Psoas muscle (tissue), 8 donors: ENCODE data around the gene ODAD4. TPM values are rescaled to one million over a fixed set of nuclear protein-coding genes. Genes with fewer than 3 reads are reported as not detected.

ENCODE experiments used
- ATAC-seq, 4 donors: fragments of 200-7000 bp; cut with Tn5 transposase; one replicate each; pipeline ENCODE4 v1.9.1; 2020; ENCODE audit warnings: moderate library complexity in 3 of 4, mild to moderate bottlenecking in 2 of 4
- DNase-seq, 2 donors: peaks; one replicate each; pipeline ENCODE4 v3.0.0-alpha.2; 2020
- H3K27ac ChIP-seq: fragments of 200-600 bp; one replicate; pipeline ENCODE4 v1.8.0; 2022
- H3K27me3 ChIP-seq, 3 donors: fragments of 200-600 bp in 1 of 3; one replicate each; pipeline versions ENCODE4 v1.6.1 to v1.8.0; 2013 to 2022; ENCODE audit warnings: low read length in 2 of 3, mild to moderate bottlenecking in 2 of 3, moderate library complexity in 1 of 3; ENCODE audit not compliant: insufficient read depth in 3 of 3
- H3K36me3 ChIP-seq, 2 donors: fragments of 200-600 bp in 1 of 2; one replicate each; pipeline versions ENCODE4 v1.6.1 to v1.8.0; 2013 to 2022; ENCODE audit warnings: low read depth in 1 of 2, mild to moderate bottlenecking in 1 of 2, moderate library complexity in 1 of 2; ENCODE audit not compliant: insufficient read depth in 1 of 2
- H3K4me1 ChIP-seq: fragments of 200-600 bp; one replicate; pipeline ENCODE4 v1.8.0; 2022
- H3K4me3 ChIP-seq: fragments of 200-600 bp; one replicate; pipeline ENCODE4 v1.8.0; 2022; ENCODE audit warnings: mild to moderate bottlenecking
- H3K9me3 ChIP-seq: fragments of 200-600 bp; one replicate; pipeline ENCODE4 v1.8.0; 2022
- CTCF ChIP-seq: fragments of 200-600 bp; IDR thresholded peaks from one replicate; pipeline ENCODE4 v1.8.0; 2022; ENCODE audit warnings: antibody characterized with exemption
- WGBS, 3 donors: extraction: QIAGEN DNeasy Blood & Tissue Kit; methylation state at CpG; one replicate each; pipeline versions ENCODE4 v1.1.6 to v1.1.7; 2013; 5-methylcytosine and 5-hydroxymethylcytosine counted together
- intact Hi-C, 2 donors: fragments of 100-400 bp; cut with DNase I; formaldehyde crosslinking; loops; one replicate each; pipeline versions ENCODE4 v1.11.0 to v1.14.2; 2022
- polyA plus RNA-seq, 3 donors: library from polyadenylated mRNA; stranded (reverse); fragments of 200-250 nt; gene quantifications; one replicate each; pipeline ENCODE4 v1.2.3, GENCODE V29; 2013
- total RNA-seq, 4 donors: library from RNA; stranded (reverse); fragmentation: NEBNext Ultra II Directional in 2 of 4; extraction: Animal tissue kit (Norgen Biotek cat#: 25700) in 2 of 4; gene quantifications; one replicate each; pipeline versions ENCODE4 v1.2.1 to v1.2.4, GENCODE V29; 2021 to 2023
- donor health status: healthy with polysubstance abuse.
- donor health status: DM: no; HTN: no; CAD: no; lungs with moderate emphysema.
- donor health status: Bipolar disorder and iron deficiency.
- donor health status: healthy.
- donor health status: DM: yes; HTN: yes; CAD: no.
- donor health status: DM: no; HTN: no; CAD: no.
- donor health status: DM: no; HTN: no; CAD: no.
- donor health status: DM: yes; HTN: yes; CAD: no.

Gene ODAD4
- total and polyA plus RNA-seq, 7 donors = 0.17 to 0.99 (median 0.32) TPM; not detected in 2

GRCh38 chr17:41974031-41974430 is 43.6 kb downstream of the ODAD4 start:
- intact Hi-C loops = no loop called here
- no peak overlapping the region for H3K4me3 ChIP-seq
- no peaks in the 10 kb centered on the region for H3K27me3 ChIP-seq
- H3K36me3 ChIP-seq = peaks cover 4 to 78% of the 10 kb centered on the region in 2 donors
- WGBS, 3 donors = 73 to 80% (median 79%) methylated on average over 6 of the region's 6 CpGs
- ATAC-seq = no peak
- DNase-seq = peak in 1 of 2 donors; percentile 48
- TF ChIP-seq CTCF = no peak
- no peaks in the 10 kb centered on the region for H3K9me3 ChIP-seq
- H3K4me1 ChIP-seq = peaks cover 25% of the 10 kb centered on the region
- peak overlapping the region; percentile 80 for H3K27ac ChIP-seq

- peak in 1 of 2 donors; percentile 39 for DNase-seq
- Histone ChIP-seq H3K27me3 (no peaks in the 10 kb centered on the region), H3K27ac (peak overlapping the region; percentile 80), H3K4me1 (peaks cover 25% of the 10 kb centered on the region), H3K36me3 (peaks cover 4 to 78% of the 10 kb centered on the region in 2 donors), H3K4me3 (no peak overlapping the region), H3K9me3 (no peaks in the 10 kb centered on the region)
- no peak for TF ChIP-seq CTCF
- intact Hi-C loops = loop anchor here in 1 of 2 donors (5.0 kb wide), 1 partner anchor 38 kb away; no protein-coding TSS in a partner anchor
- ATAC-seq = no peak
- WGBS, 3 donors = 81 to 86% (median 84%) methylated on average over 5 of the region's 5 CpGs
Observed at GRCh38 chr17:41974658-41975057, 44.2 kb downstream of the ODAD4 start.

- ATAC-seq (peak in 1 of 4 donors; percentile 31), DNase-seq (peak in 1 of 2 donors; percentile 31)
- 64 to 77% (median 64%) methylated on average over 9 of the region's 9 CpGs for WGBS, 3 donors
- intact Hi-C loops = loop anchor here in 1 of 2 donors (5.0 kb wide), 1 partner anchor 37 kb away; no protein-coding TSS in a partner anchor
- TF ChIP-seq CTCF = no peak
- Histone ChIP-seq H3K36me3 (peaks cover 4 to 85% of the 10 kb centered on the region in 2 donors), H3K27me3 (no peaks in the 10 kb centered on the region), H3K4me3 (no peak overlapping the region), H3K9me3 (no peaks in the 10 kb centered on the region), H3K4me1 (peaks cover 25% of the 10 kb centered on the region), H3K27ac (peak overlapping the region; percentile 80)
Observed at GRCh38 chr17:41975099-41976083, 45.0 kb downstream of the ODAD4 start.

GRCh38 chr17:41976142-41976768 is 45.8 kb downstream of the ODAD4 start:
- Histone ChIP-seq H3K27me3 (no peaks in the 10 kb centered on the region), H3K4me3 (no peak overlapping the region), H3K27ac (no peak overlapping the region), H3K4me1 (peaks cover 22% of the 10 kb centered on the region), H3K9me3 (no peaks in the 10 kb centered on the region), H3K36me3 (peaks cover 7 to 87% of the 10 kb centered on the region in 2 donors)
- intact Hi-C loops = loop anchor here in 1 of 2 donors (5.0 kb wide), 1 partner anchor 36 kb away; no protein-coding TSS in a partner anchor
- 59 to 76% (median 60%) methylated on average over 11 of the region's 11 CpGs for WGBS, 3 donors
- ATAC-seq (no peak), DNase-seq (peak in 1 of 2 donors; percentile 46)
- TF ChIP-seq CTCF = no peak
